ENCODE results near the gene ITCH.
A peak's percentile ranks its signal among the peaks of the same experiment; 100 is the strongest.

ITCH gene

GRCh38 chr20:34525709-34526416 is 162.8 kb downstream of the ITCH start:
- Histone ChIP-seq H3K9me3 (ENCODE audit: insufficient read depth, low read depth, low read length) (peaks cover 2% of the 10 kb centered on the region), H2BK12ac (ENCODE audit: low read length) (no peak overlapping the region), H3K79me1 (ENCODE audit: low read length) (no peaks in the 10 kb centered on the region), H2BK5ac (ENCODE audit: low read depth, low read length, poor library complexity) (no peak overlapping the region), H3K27ac (ENCODE audit: low read depth, low read length) (peak overlapping the region; percentile 54), H3K4me1 (ENCODE audit: control insufficient read depth in 1 of 2, insufficient read depth in 2 of 2, low read length in 2 of 2) (peaks cover 8 to 17% of the 10 kb centered on the region in 2 experiments), H3K18ac (ENCODE audit: low read length) (no peak overlapping the region), H3K4me3 (ENCODE audit: low read depth, low read length) (no peak overlapping the region), H4K12ac (ENCODE audit: low read depth, low read length) (no peak overlapping the region), H4K8ac (ENCODE audit: low read depth, low read length) (no peak overlapping the region), H4K91ac (ENCODE audit: low read depth, low read length) (no peak overlapping the region), H3K23ac (ENCODE audit: low read length) (no peak overlapping the region), H3K9ac (ENCODE audit: low read length) (no peak overlapping the region), H3K79me2 (ENCODE audit: control insufficient read depth, insufficient read depth, low read length, poor library complexity) (peaks cover 4% of the 10 kb centered on the region), H3K4ac (ENCODE audit: low read depth, low read length) (no peak overlapping the region), H3K36me3 (ENCODE audit: control insufficient read depth in 1 of 2, insufficient read depth in 2 of 2, low read length in 2 of 2) (peaks cover 32 to 51% of the 10 kb centered on the region in 2 experiments), H2AFZ (ENCODE audit: insufficient read depth, low read length, poor library complexity) (no peak overlapping the region), H3K14ac (ENCODE audit: low read length) (no peak overlapping the region), H3K4me2 (ENCODE audit: low read length) (no peak overlapping the region), H2BK120ac (ENCODE audit: insufficient read depth, low read length, poor library complexity) (no peak overlapping the region), H2AK5ac (ENCODE audit: low read length) (no peak overlapping the region), H3K27me3 (ENCODE audit: insufficient read depth, low read length) (no peaks in the 10 kb centered on the region)
- DNase-seq, result peak; percentile 86 to 93
- no CpG with 5 or more reads among the region's 14 CpGs for WGBS (ENCODE audit: extremely low coverage, insufficient coverage, insufficient read length)

DNA sequence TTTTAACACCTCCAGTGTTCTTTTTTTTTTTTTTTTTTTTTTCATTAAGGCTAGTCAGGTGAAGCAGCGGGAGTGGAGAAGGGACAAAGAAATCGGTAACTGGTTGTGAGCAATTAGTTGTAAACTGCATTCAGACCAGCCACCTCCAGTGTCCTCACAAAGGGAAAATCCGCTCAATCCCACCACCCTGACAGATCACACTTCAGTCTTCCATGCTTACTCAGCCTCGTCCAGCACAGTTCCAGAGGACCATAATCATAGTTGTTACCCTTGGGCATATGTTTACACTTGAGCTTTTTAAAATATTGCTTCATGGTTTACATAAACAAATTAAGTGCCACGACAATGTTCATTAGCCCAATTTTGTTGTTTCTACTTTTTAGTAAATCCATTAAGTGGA is 163.4 kb downstream of the ITCH start:
- Histone ChIP-seq H2BK12ac (ENCODE audit: low read length) (no peak overlapping the region), H3K27ac (ENCODE audit: low read depth, low read length) (peak overlapping the region; percentile 54), H2AK5ac (ENCODE audit: low read length) (no peak overlapping the region)

DNA sequence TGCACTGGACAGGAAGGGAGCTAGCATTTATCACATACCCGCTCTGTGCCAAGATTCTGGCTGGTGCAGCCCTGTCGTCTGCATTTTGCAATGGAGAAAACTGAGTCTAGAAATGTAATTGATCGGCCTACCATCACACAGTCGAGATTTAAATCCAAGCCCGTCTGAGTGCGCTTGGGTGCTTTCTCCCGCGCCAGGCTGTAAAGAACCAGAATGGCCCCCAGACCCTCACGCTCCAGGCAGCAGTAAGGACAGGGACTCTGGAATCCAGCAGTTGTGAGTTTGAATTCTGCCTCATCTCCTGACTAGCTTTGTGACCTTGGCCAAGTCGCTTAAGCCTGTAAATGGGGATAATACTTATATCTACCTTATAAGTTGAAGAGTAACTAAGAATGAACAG is 163.9 kb downstream of the ITCH start:
- Histone ChIP-seq H3K9ac (ENCODE audit: low read length) (no peak overlapping the region), H3K36me3 (ENCODE audit: control insufficient read depth in 1 of 2, insufficient read depth in 2 of 2, low read length in 2 of 2) (peaks cover 36 to 57% of the 10 kb centered on the region in 2 experiments), H3K4me1 (ENCODE audit: control insufficient read depth in 1 of 2, insufficient read depth in 2 of 2, low read length in 2 of 2) (peaks cover 8 to 17% of the 10 kb centered on the region in 2 experiments), H4K12ac (ENCODE audit: low read depth, low read length) (peak overlapping the region; percentile 64), H3K79me2 (ENCODE audit: control insufficient read depth, insufficient read depth, low read length, poor library complexity) (peaks cover 4% of the 10 kb centered on the region), H4K8ac (ENCODE audit: low read depth, low read length) (no peak overlapping the region), H2BK12ac (ENCODE audit: low read length) (no peak overlapping the region), H3K27me3 (ENCODE audit: insufficient read depth, low read length) (no peaks in the 10 kb centered on the region), H2BK120ac (ENCODE audit: insufficient read depth, low read length, poor library complexity) (no peak overlapping the region), H2AFZ (ENCODE audit: insufficient read depth, low read length, poor library complexity) (no peak overlapping the region), H3K9me3 (ENCODE audit: insufficient read depth, low read depth, low read length) (peaks cover 2% of the 10 kb centered on the region), H3K79me1 (ENCODE audit: low read length) (no peaks in the 10 kb centered on the region), H4K91ac (ENCODE audit: low read depth, low read length) (no peak overlapping the region), H3K4me2 (ENCODE audit: low read length) (no peak overlapping the region), H3K4ac (ENCODE audit: low read depth, low read length) (no peak overlapping the region), H3K27ac (ENCODE audit: low read depth, low read length) (peak overlapping the region; percentile 37), H3K14ac (ENCODE audit: low read length) (no peak overlapping the region), H3K18ac (ENCODE audit: low read length) (peak overlapping the region; percentile 25), H3K23ac (ENCODE audit: low read length) (no peak overlapping the region), H2AK5ac (ENCODE audit: low read length) (no peak overlapping the region), H3K4me3 (ENCODE audit: low read depth, low read length) (no peak overlapping the region), H2BK5ac (ENCODE audit: low read depth, low read length, poor library complexity) (no peak overlapping the region)
- DNase-seq, result no peak
- no CpG with 5 or more reads among the region's 10 CpGs for WGBS (ENCODE audit: extremely low coverage, insufficient coverage, insufficient read length)

More for the DNA sequence above, 163.4 kb downstream of the ITCH start:
- H3K9ac ChIP-seq (ENCODE audit: low read length), result no peak overlapping the region
- no peak overlapping the region for H2AFZ ChIP-seq (ENCODE audit: insufficient read depth, low read length, poor library complexity)
- no peak overlapping the region for H3K4ac ChIP-seq (ENCODE audit: low read depth, low read length)
- no peak overlapping the region for H3K14ac ChIP-seq (ENCODE audit: low read length)
- H3K18ac ChIP-seq (ENCODE audit: low read length), result no peak overlapping the region
- H3K27me3 ChIP-seq (ENCODE audit: insufficient read depth, low read length), result no peaks in the 10 kb centered on the region
- DNase-seq, result no peak
- H3K23ac ChIP-seq (ENCODE audit: low read length), result no peak overlapping the region
- H2BK5ac ChIP-seq (ENCODE audit: low read depth, low read length, poor library complexity), result no peak overlapping the region
- no peak overlapping the region for H2BK120ac ChIP-seq (ENCODE audit: insufficient read depth, low read length, poor library complexity)
- H3K36me3 ChIP-seq (ENCODE audit: control insufficient read depth in 1 of 2, insufficient read depth in 2 of 2, low read length in 2 of 2), result peaks cover 32 to 52% of the 10 kb centered on the region in 2 experiments
- no peak overlapping the region for H3K4me3 ChIP-seq (ENCODE audit: low read depth, low read length)
- no peak overlapping the region for H3K4me2 ChIP-seq (ENCODE audit: low read length)
- peaks cover 8 to 17% of the 10 kb centered on the region in 2 experiments for H3K4me1 ChIP-seq (ENCODE audit: control insufficient read depth in 1 of 2, insufficient read depth in 2 of 2, low read length in 2 of 2)
- H4K12ac ChIP-seq (ENCODE audit: low read depth, low read length), result no peak overlapping the region
- H4K91ac ChIP-seq (ENCODE audit: low read depth, low read length), result no peak overlapping the region
- no peaks in the 10 kb centered on the region for H3K79me1 ChIP-seq (ENCODE audit: low read length)
- no peak overlapping the region for H4K8ac ChIP-seq (ENCODE audit: low read depth, low read length)
- no CpG with 5 or more reads among the region's 5 CpGs for WGBS (ENCODE audit: extremely low coverage, insufficient coverage, insufficient read length)
- peaks cover 4% of the 10 kb centered on the region for H3K79me2 ChIP-seq (ENCODE audit: control insufficient read depth, insufficient read depth, low read length, poor library complexity)
- H3K9me3 ChIP-seq (ENCODE audit: insufficient read depth, low read depth, low read length), result peaks cover 2% of the 10 kb centered on the region

GRCh38 chr20:34528921-34529297 is 165.8 kb downstream of the ITCH start:
- Histone ChIP-seq H2BK12ac (ENCODE audit: low read length) (no peak overlapping the region), H3K36me3 (ENCODE audit: control insufficient read depth in 1 of 2, insufficient read depth in 2 of 2, low read length in 2 of 2) (peaks cover 46 to 66% of the 10 kb centered on the region in 2 experiments), H4K12ac (ENCODE audit: low read depth, low read length) (no peak overlapping the region), H3K4ac (ENCODE audit: low read depth, low read length) (no peak overlapping the region), H3K4me2 (ENCODE audit: low read length) (no peak overlapping the region), H3K9ac (ENCODE audit: low read length) (no peak overlapping the region), H4K91ac (ENCODE audit: low read depth, low read length) (no peak overlapping the region), H2BK120ac (ENCODE audit: insufficient read depth, low read length, poor library complexity) (no peak overlapping the region), H3K27me3 (ENCODE audit: insufficient read depth, low read length) (no peaks in the 10 kb centered on the region), H3K23ac (ENCODE audit: low read length) (no peak overlapping the region), H3K4me3 (ENCODE audit: low read depth, low read length) (no peak overlapping the region), H3K4me1 (ENCODE audit: control insufficient read depth in 1 of 2, insufficient read depth in 2 of 2, low read length in 2 of 2) (peaks cover 8 to 17% of the 10 kb centered on the region in 2 experiments), H3K9me3 (ENCODE audit: insufficient read depth, low read depth, low read length) (peaks cover 2% of the 10 kb centered on the region), H3K18ac (ENCODE audit: low read length) (no peak overlapping the region), H3K27ac (ENCODE audit: low read depth, low read length) (no peak overlapping the region), H3K79me1 (ENCODE audit: low read length) (no peaks in the 10 kb centered on the region), H2AK5ac (ENCODE audit: low read length) (no peak overlapping the region), H4K8ac (ENCODE audit: low read depth, low read length) (no peak overlapping the region), H3K14ac (ENCODE audit: low read length) (no peak overlapping the region), H2BK5ac (ENCODE audit: low read depth, low read length, poor library complexity) (no peak overlapping the region), H3K79me2 (ENCODE audit: control insufficient read depth, insufficient read depth, low read length, poor library complexity) (peaks cover 2% of the 10 kb centered on the region), H2AFZ (ENCODE audit: insufficient read depth, low read length, poor library complexity) (no peak overlapping the region)
- WGBS (ENCODE audit: extremely low coverage, insufficient coverage, insufficient read length), result no CpG with 5 or more reads among the region's 5 CpGs
- DNase-seq, result no peak
